Measurements from ENCODE around the gene DNMT1.

GRCh38 chr19:10136936-10137335, 57.8 kb downstream of the DNMT1 start:
- TF ChIP-seq, protein P1, sequence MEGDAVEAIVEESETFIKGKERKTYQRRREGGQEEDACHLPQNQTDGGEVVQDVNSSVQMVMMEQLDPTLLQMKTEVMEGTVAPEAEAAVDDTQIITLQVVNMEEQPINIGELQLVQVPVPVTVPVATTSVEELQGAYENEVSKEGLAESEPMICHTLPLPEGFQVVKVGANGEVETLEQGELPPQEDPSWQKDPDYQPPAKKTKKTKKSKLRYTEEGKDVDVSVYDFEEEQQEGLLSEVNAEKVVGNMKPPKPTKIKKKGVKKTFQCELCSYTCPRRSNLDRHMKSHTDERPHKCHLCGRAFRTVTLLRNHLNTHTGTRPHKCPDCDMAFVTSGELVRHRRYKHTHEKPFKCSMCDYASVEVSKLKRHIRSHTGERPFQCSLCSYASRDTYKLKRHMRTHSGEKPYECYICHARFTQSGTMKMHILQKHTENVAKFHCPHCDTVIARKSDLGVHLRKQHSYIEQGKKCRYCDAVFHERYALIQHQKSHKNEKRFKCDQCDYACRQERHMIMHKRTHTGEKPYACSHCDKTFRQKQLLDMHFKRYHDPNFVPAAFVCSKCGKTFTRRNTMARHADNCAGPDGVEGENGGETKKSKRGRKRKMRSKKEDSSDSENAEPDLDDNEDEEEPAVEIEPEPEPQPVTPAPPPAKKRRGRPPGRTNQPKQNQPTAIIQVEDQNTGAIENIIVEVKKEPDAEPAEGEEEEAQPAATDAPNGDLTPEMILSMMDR (IDR thresholded peaks at IDR 0.05), result no peak
- no peak for TF ChIP-seq POLR2AphosphoS5 (IDR thresholded peaks at IDR 0.05)
